HL-60/S4 (cell line): ENCODE data around the gene CD300A.

Source experiments
- in situ Hi-C: fragments of 300-500 bp; cut with MboI; formaldehyde crosslinking; loops from 2 replicates; pipeline ENCODE4 v1.14.3; 2022; ENCODE audit warnings: low sequenced_read_pairs

CD300A gene

DNA sequence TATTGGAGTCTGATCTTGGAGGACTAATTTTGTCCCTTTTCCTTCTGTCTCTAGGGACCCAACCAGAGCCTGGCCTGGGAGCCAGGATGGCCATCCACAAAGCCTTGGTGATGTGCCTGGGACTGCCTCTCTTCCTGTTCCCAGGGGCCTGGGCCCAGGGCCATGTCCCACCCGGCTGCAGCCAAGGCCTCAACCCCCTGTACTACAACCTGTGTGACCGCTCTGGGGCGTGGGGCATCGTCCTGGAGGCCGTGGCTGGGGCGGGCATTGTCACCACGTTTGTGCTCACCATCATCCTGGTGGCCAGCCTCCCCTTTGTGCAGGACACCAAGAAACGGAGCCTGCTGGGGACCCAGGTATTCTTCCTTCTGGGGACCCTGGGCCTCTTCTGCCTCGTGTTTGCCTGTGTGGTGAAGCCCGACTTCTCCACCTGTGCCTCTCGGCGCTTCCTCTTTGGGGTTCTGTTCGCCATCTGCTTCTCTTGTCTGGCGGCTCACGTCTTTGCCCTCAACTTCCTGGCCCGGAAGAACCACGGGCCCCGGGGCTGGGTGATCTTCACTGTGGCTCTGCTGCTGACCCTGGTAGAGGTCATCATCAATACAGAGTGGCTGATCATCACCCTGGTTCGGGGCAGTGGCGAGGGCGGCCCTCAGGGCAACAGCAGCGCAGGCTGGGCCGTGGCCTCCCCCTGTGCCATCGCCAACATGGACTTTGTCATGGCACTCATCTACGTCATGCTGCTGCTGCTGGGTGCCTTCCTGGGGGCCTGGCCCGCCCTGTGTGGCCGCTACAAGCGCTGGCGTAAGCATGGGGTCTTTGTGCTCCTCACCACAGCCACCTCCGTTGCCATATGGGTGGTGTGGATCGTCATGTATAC is 26.5 kb upstream of the CD300A start:
- in situ Hi-C loops = no loop called here

DNA sequence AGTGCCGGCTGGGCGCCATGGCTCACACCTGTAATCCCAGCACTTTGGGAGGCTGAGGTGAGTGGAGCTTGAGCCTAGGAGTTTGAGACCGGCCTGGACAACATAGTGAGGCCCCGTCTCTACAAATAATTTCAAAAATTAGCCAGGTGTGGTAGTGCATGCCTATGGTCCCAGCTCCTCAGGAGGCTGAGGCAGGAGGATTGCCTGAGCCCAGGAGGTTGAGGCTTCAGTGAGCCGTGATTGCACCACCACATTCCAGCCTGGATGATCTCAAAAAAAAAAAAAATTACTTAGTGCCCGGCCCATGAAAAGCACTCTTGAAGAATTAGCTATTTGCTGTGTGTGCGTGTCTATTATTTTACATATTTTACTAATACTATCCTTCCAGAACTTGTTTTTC is 24.9 kb upstream of the CD300A start:
- in situ Hi-C loops = no loop called here

DNA sequence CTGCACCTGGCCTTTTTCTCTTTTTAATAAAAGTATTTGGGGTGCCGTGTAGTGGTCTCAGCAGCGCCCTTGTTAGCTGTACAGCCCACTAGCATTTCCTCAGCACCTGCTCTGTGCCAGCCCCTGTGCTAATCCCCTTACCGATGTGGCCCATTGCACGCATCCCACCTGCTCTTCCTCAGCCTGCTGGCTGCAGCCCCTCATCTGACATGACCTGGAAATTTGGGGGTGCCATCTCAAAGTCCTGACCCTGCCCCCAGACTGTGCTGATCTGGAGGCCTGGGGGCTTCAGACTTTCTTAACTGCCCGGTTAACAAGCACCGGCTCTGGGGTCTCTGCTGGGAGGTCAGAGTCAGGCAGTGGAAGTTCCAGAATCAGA is 24.2 kb upstream of the CD300A start:
- in situ Hi-C loops = no loop called here

DNA sequence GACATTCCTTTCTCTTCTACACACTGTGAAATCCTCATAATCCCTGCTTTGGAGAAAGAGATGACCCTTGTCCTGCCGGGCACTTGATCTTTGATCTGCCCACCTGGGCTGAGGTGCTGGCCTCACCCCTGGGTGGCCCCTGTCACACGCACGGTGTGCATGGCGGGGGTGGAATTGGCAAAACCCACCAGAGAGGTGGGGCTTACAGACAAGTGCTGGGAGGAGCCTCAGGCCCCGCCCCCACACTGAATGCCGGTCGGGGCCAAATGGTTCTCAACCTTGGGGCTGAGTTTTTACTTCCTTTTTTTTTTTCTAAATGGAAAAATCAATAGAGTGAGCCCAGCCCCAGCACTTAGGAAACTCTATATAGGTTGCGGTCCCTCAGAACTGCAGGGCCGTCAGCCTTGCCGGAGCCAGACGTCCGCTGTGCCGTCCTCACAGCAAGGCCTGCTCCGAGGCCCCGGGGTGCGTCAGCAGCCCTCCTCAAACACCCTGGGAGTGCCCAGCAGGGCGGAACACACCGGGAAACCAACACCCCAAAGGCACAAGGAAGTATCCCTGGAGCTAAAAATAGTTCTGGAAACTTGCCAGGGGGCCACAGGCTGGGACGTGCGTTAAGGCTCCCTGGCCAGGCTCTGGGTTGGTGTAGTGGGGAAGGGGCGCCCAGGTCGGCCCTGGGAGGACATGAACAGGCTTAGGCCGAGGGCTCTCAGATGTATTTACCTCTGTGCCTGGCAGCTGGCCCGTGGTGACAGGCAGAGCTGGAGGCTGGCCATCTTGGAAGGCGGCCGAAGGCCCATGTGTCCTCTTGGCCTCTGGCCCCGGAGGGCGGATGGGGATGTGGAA is 23.5 kb upstream of the CD300A start:
- in situ Hi-C loops = no loop called here

DNA sequence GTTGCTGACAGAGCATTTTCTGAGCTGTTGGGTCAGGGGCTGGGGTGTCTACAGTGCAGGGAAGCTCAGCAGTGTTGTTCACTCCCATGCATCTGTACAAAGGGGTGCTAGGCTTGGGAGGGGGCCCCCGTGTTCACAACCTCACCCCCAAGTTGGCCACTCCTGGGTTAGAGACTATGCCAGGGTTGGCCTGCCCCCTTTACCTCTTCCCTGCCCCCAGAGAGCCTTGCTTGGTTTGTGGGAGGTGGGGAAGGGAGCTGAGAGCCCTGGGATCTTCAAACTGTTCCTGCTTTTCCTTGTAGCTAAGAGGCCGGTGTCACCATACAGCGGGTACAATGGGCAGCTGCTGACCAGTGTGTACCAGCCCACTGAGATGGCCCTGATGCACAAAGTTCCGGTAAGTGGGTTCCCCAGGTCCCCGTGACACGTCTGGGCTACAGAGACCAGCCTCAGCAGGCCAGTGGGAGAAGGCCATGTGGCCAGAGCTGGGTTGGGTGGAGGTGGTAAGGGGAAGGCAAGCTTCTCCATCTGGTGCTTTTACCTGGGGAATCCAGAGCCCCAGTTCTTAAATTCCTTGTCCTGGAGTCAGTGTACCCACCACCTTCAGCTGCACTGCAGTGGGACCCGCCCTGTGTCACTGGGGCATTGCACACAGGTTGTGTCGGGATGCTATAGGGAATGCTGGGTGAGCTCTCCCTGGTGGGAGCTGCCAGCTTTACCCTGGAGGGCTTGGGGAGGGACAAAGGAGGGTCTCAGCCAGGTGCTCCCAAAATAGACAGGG is 22.7 kb upstream of the CD300A start:
- in situ Hi-C loops = no loop called here

DNA sequence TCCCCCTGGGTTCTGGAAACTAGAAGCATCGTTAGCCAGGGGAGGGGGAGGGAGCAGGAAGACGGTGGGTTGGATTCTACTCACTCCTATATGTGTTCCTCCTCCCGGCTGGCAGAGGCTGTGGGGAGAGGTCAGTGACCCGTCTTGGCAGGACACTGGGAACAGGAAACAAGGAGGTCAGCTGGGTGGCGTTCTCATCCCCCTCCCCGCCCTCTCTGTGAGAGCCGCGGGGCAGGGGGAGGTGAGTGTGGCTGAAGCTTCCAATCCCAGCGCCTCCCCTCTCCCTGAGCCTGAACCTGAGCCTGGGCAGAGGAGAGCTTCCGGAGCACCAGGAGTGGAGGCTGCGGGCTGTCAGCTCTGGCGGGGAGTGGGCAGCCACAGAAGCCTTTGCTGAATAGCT is 22.0 kb upstream of the CD300A start:
- in situ Hi-C loops = no loop called here

DNA sequence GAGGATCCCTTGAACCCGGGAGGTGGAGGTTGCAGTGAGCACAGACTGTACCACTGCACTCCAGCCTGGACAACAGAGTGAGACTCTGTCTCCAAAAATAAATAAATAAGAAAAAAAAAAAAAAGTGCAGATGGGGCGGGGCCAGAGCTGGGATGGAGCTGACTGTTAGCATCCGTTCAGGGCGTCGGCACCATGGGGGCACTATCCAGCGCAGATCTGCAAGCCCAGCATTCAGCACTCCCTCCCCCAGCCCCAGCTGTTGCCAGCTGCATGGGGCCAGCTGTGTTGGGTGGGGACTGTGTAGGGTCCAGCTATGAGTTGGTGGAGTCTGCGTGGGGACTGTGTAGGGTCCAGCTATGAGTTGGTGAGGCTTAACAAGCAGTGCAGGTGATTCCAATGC is 21.3 kb upstream of the CD300A start:
- in situ Hi-C loops = no loop called here

DNA sequence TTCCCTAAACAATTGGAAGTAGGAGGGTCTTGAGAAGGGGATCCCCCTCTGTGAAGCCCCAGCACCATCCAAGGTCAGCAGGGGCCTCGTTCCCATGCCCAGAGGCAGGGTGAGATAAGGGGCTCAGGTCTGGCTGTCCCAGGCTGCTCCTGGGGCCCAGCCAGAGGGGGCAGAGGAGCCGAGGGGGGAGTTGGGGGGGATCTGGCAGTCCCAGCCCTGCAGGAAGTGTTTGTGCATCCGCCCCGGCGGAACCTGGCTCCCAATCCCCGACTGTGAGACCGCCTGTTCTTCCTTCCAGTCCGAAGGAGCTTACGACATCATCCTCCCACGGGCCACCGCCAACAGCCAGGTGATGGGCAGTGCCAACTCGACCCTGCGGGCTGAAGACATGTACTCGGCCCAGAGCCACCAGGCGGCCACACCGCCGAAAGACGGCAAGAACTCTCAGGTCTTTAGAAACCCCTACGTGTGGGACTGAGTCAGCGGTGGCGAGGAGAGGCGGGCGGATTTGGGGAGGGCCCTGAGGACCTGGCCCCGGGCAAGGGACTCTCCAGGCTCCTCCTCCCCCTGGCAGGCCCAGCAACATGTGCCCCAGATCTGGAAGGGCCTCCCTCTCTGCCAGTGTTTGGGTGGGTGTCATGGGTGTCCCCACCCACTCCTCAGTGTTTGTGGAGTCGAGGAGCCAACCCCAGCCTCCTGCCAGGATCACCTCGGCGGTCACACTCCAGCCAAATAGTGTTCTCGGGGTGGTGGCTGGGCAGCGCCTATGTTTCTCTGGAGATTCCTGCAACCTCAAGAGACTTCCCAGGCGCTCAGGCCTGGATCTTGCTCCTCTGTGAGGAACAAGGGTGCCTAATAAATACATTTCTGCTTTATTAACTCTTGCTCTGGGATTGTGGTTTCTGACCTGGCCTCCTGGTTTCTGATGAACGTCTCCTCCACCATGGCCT is 19.6 kb upstream of the CD300A start:
- in situ Hi-C loops = no loop called here

DNA sequence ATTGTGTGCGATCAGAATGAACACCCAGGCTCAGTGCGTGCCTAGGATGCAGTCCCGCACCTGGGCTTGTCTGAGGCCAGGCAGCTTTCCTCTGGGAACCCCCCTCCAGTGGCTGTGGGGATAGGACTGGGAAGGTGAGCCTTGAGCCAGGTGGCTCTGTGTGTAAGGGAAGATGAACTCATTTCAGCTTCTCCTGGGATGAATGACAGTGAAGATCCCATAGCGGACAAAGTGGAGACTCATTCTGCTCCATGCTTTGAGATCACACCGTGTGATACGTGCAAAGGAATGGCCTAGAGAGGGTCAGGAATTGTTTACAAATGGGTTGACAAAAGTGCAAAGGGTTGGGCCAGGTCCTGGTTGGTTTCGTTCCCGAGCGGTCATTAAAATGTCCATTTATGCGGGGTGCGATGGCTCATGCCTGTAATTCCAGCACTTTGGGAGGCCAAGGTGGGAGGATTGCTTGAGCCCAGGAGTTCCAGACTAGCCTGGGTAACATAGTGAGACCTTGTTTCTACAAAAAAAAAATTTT is 18.7 kb upstream of the CD300A start:
- in situ Hi-C loops = no loop called here

DNA sequence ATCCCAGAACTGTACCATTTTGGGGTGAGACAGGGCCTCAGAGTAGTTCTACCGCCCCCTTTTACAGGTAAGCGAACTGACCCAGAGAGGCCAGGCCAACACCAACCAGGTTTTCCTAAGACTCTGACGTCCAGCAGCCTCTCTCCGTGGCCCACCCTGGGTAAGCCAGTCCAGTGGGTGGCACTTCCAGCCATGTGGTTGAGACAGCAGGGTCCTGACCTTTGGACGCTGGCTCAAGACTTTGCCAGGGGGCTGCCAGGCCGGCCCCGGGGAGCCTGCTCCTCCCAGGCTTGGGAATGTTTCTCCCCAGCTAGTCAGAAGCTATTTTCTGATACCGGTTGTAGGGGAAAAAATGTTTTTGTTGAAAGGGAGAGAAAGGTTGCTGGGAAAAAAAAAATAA is 17.7 kb upstream of the CD300A start:
- in situ Hi-C loops = no loop called here

DNA sequence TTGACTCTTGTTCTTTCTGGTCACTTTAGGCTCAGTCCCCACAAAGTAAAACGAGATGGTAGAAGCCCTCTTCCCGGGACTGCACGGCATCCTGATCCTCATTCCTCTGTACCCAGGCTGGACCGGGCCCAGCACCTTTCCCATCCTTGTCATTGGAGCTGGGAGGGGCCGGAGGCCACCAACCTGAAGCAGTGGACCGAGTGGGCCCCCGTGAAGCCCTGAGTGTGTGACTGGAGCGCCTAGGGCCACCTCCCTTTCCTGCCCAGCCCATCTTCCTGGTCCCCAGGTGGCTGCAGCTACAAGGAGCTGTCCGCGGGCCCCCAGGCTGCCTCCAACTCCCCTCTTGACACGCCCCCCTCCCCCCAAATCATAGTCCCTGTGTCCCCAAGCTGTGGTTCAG is 17.1 kb upstream of the CD300A start:
- in situ Hi-C loops = no loop called here

DNA sequence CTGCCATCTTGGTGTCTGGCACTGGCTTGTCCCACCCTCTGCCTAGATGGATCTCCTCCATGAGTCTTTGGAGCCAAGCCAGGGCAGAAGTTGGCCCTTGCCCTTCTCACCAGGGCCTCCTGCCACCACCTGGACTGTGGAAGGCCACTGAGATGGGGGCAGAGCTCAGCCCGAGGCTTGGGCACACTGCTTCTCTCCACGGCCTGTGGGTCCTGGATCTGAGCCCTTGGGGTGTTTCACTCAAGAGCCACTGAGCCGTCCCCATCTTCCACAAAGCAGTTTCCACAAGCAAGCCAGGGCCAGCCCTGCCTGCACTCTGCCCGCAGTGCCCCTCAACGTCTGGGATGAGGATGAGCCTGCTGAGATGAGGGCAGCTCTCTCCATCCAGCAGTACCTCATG is 16.7 kb upstream of the CD300A start:
- in situ Hi-C loops = no loop called here

DNA sequence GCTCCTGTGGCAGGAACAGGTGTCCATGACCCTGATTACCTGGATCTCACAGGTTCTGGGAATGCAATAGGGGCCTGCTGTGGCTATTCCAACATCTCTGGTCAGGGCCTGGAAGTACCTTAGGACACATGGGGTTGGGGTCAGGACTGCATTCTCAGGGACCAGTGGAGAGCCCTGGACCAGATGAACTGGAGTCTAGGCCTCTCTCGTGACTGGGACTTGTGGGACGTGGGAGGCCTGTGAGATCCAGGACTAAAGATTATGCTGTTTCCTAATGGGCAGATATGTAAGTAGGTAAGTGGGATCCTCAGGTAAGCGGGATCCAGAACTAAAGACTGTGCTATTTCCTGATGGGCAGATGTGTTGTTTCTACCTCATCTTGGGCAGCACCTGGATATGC is 16.2 kb upstream of the CD300A start:
- in situ Hi-C loops = no loop called here

DNA sequence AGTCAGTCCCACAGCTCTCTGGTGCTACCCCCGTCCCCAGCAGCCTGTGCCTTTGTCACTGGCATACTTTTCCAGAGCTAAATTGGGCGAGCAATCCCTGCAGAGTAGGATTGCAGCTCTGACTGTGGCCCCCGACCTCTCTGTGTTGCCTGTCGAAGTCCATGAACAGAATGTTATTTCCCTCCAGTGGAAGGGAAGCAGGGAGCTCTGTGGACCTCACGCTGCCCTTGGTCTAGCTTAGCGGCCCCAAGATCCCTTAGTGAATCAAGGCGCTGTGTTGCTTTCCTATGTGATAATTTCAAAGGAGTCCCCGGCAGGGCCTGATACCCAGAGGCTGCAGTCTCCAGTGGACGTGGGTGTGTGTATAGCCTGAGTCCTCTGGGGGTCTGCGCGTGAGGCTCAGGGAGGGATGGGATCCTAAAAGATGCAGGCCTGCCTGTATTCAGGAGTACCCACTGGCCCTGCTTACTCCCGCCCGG is 15.5 kb upstream of the CD300A start:
- in situ Hi-C loops = no loop called here

DNA sequence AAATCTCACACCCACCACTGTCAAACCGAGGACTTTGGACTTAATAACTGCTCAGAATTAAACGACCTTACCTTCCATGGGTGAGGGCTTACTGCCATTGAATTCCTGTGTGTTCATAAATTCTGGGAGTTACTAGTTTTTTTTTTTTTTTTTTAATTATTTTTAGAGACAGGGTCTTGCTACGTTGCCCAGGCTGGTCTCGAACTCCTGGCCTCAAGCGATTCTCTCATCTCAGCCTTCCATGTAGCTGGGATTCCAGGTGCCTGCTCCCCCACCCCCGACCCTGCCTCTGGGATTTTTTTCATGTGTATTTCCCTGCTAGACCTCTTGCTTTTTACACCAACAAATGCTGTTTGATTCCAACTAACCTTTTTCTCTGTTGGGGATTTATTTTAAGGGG is 14.9 kb upstream of the CD300A start:
- in situ Hi-C loops = no loop called here

DNA sequence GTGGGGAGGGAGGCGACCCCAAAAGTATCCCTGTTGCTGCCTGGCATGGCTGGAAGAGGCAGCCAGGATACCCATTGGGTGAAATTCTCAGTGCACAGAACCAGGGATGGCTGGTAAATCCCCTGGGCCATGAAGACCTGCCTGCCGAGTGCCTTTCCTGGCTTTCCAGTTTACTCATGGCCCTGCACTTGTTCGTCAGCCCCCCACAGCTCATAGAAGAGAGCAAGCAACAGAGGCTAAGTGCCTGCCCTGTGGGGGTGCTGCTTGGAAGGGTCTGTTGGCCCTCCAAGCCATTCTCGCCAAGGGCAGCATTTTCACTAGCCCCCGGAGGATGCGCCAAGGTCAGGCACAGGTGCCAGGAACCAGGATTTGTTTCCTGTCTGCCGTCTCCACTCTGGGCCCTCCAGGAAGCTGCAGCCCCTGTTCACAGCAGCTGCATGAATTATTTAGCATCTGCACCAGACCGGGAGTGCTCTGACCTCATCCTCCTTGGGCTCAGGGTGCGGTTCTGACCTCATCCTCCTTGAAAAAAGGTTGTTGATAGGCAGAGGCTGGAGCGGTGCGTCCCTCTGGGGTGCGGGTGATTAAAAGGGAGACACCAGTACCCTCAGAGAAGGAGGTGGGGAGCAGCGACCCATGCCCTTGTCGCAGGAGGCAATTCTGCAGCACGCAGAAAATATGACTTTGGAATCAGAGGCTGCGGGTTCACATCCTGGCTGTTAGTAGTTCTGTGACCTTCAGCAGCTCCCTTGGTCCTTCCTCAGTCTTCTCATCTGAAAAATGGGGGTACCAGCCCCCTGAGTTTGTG is 14.2 kb upstream of the CD300A start:
- in situ Hi-C loops = no loop called here

DNA sequence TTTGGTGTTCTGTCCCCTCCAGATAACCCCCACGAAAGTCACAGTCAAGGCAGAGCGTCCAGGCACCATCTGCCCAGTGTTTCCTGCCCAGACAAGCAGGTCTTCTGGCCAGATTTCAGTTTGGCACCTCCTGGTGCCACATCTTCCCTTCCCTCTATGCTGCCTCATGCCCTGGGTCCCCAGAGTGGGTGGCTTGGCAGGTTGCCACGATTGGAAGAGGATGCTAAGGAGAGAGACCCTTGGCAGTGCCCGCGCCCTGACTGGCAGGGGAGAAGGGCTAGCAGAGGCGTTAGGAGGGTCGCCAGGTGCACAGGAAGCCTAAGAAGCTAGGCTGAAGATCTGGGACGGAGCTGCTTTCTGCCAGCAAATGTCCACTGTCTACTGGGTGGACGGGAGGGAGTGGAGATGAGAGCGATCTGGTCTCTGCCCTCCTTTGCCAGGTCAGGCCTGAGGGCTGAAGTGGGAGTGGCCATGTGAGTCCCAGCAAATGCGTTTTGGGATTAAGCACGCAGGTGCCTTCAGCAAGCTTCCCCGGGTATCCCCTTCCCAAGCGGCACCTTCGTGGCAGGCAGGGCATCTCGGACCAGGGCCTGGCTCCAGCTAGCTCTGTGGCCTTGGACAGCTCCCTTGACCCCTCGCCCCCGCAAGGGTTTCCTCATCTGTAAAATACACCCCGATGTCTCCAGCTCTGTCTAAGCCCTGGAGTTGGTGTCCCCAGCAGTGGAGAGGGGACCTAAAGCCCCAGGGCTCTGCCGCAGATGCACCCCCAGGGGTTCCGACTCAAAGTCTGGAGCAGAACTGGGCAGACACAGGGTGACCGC is 13.4 kb upstream of the CD300A start:
- in situ Hi-C loops = no loop called here

DNA sequence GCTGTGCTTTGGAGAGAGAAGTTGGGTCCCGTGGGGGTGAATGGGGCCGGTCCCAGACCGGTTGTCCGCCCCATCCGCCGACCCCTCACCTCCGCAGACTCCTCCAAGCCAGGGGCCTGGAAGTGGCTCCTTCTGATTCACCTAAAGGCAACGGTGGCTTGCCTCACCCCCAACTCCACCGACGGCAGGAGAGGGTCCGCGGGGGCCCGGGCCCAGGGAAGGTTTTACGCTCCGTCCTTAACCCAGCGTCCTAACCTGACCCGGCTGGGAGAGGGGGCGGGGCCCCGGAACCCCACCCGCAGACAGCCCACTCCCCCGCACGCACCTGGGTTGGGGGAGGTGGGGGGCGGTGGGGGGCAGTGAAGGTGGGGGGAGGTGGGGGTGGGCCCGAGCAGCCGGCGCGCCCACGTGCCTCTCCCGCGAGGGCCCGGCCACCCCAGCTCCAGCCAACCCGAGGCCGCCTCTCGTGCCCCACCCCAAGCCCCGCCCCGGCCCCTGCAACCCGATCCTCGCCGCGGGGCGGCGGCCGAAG is 12.7 kb upstream of the CD300A start:
- in situ Hi-C loops = no loop called here
